ENCODE measurements around the gene ADH5.
"Not testable (repeated sequence)": the region's sequence is repeated elsewhere in the genome, so short reads cannot be mapped to it uniquely, and the experiment has no call there.

DNA sequence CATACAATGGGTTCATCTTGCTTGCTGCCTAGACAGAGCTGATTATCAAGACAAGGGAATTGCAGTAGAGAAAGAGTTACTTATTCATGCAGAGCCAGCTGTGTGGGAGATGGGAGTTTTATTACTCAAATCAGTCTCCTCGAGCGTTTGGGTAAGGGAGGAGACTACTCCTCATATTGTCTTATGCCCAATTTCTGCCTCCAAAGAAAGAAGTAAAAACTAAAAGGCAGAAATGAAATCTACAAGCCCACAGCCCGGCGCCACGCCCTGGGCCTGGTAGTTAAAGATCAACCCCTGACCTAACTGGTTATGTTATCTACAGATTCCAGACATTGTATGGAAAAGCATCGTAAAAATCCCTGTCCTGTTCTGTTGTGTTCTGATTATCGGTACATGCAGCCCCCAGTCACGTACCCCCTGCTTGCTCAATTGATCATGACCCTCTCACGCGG lies 64.8 kb downstream of the ADH5 start:
- TF ChIP-seq POLR2A, POLR2AphosphoS5 (IDR thresholded peaks at IDR 0.05): not testable (repeated sequence)
- TF ChIP-seq, protein P1, sequence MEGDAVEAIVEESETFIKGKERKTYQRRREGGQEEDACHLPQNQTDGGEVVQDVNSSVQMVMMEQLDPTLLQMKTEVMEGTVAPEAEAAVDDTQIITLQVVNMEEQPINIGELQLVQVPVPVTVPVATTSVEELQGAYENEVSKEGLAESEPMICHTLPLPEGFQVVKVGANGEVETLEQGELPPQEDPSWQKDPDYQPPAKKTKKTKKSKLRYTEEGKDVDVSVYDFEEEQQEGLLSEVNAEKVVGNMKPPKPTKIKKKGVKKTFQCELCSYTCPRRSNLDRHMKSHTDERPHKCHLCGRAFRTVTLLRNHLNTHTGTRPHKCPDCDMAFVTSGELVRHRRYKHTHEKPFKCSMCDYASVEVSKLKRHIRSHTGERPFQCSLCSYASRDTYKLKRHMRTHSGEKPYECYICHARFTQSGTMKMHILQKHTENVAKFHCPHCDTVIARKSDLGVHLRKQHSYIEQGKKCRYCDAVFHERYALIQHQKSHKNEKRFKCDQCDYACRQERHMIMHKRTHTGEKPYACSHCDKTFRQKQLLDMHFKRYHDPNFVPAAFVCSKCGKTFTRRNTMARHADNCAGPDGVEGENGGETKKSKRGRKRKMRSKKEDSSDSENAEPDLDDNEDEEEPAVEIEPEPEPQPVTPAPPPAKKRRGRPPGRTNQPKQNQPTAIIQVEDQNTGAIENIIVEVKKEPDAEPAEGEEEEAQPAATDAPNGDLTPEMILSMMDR (IDR thresholded peaks at IDR 0.05): not testable (repeated sequence)
